GM23338 (cell line): Measurements from ENCODE around the gene SORCS2. TPM values are rescaled to one million over a fixed set of nuclear protein-coding genes. Genes with fewer than 3 reads are reported as not detected.
A peak's percentile ranks its signal among the peaks of the same experiment; 100 is the strongest.

Experiments used
- ATAC-seq: fragments of 200-7000 bp; cut with Tn5 transposase; 3 replicates; pipeline ENCODE4 v1.9.1; 2020
- DNase-seq: peaks from one replicate; pipeline ENCODE4 v3.0.0-alpha.2; 2015; ENCODE audit warnings: low spot score
- H2AFZ ChIP-seq: fragments of 200-600 bp; sonication (generic); 2 replicates; pipeline ENCODE4 v1.8.0; 2016; ENCODE audit warnings: antibody characterized with exemption, mild to moderate bottlenecking, moderate library complexity
- H3F3A ChIP-seq: fragments of 200-600 bp; sonication (generic); replicated peaks from 2 replicates; pipeline ENCODE4 v1.8.0; 2017; ENCODE audit warnings: antibody characterized with exemption, mixed run types, low read depth
- H3K27ac ChIP-seq: fragments of 200-600 bp; sonication (generic); 2 replicates; pipeline ENCODE4 v1.6.1; 2016; ENCODE audit warnings: low read depth
- H3K27me3 ChIP-seq: fragments of 200-600 bp; sonication (generic); 2 replicates; pipeline ENCODE4 v1.8.0; 2016; ENCODE audit warnings: mild to moderate bottlenecking, mixed run types, moderate library complexity; ENCODE audit not compliant: insufficient read depth
- H3K36me3 ChIP-seq: fragments of 200-600 bp; sonication (generic); 2 replicates; pipeline ENCODE4 v1.8.0; 2016; ENCODE audit warnings: mild to moderate bottlenecking; ENCODE audit not compliant: insufficient read depth
- H3K4me1 ChIP-seq: fragments of 200-600 bp; sonication (generic); 2 replicates; pipeline ENCODE4 v1.8.0; 2016; ENCODE audit warnings: mild to moderate bottlenecking, moderate library complexity; ENCODE audit not compliant: insufficient read depth
- H3K4me2 ChIP-seq: fragments of 200-600 bp; sonication (generic); 2 replicates; pipeline ENCODE4 v1.7.1; 2017; ENCODE audit warnings: mixed run types
- H3K4me3 ChIP-seq: fragments of 200-600 bp; sonication (generic); 2 replicates; pipeline ENCODE4 v1.6.1; 2016; ENCODE audit warnings: mixed run types
- H3K79me2 ChIP-seq: fragments of 200-600 bp; sonication (generic); replicated peaks from 2 replicates; pipeline ENCODE4 v1.8.0; 2017; ENCODE audit warnings: mild to moderate bottlenecking; ENCODE audit not compliant: insufficient read depth
- H3K9me2 ChIP-seq: fragments of 200-600 bp; sonication (generic); 2 replicates; pipeline ENCODE4 v1.8.0; 2017; ENCODE audit not compliant: insufficient read depth
- H4K20me1 ChIP-seq: fragments of 200-600 bp; sonication (generic); replicated peaks from 2 replicates; pipeline ENCODE4 v1.8.0; 2017; ENCODE audit warnings: mild to moderate bottlenecking; ENCODE audit not compliant: insufficient read depth
- H3K27ac Mint-ChIP-seq: 2 replicates; pipeline ENCODE4 v1.8.0; 2020; ENCODE audit warnings: inconsistent platforms, mild to moderate bottlenecking, moderate library complexity, mixed read lengths
- H3K27me3 Mint-ChIP-seq: 3 replicates; pipeline ENCODE4 v1.8.0; 2022; ENCODE audit warnings: low read depth, mild to moderate bottlenecking, moderate library complexity, mixed read lengths, inconsistent platforms; ENCODE audit not compliant: insufficient read depth, poor library complexity
- H3K36me3 Mint-ChIP-seq: 3 replicates; pipeline ENCODE4 v1.8.0; 2021; ENCODE audit warnings: low read depth, mild to moderate bottlenecking, inconsistent platforms, moderate library complexity, mixed read lengths
- H3K4me1 Mint-ChIP-seq: 3 replicates; pipeline ENCODE4 v1.8.0; 2020; ENCODE audit warnings: mild to moderate bottlenecking, inconsistent platforms, mixed read lengths
- H3K4me3 Mint-ChIP-seq: 3 replicates; pipeline ENCODE4 v1.8.0; 2021; ENCODE audit warnings: moderate library complexity, mild to moderate bottlenecking, inconsistent platforms, mixed read lengths
- H3K9me3 Mint-ChIP-seq: 3 replicates; pipeline ENCODE4 v1.8.0; 2020; ENCODE audit warnings: moderate library complexity, mild to moderate bottlenecking, inconsistent platforms, mixed read lengths
- CREB1 ChIP-seq: fragments of 250-450 bp; sonication (Bioruptor Pico); IDR thresholded peaks from 2 replicates; pipeline ENCODE4 v1.5.0; 2020; ENCODE audit warnings: low read depth, mild to moderate bottlenecking, moderate library complexity
- CTCF ChIP-seq, 2 experiments: fragments of 200-600 bp in 1 of 2; sonication (generic) in 1 of 2; conservative IDR thresholded peaks; 2 replicates each; pipeline versions ENCODE4 v1.5.1 to v1.6.1; 2016 to 2017; ENCODE audit warnings: antibody characterized with exemption in 2 of 2, low read depth in 2 of 2, mild to moderate bottlenecking in 2 of 2, moderate library complexity in 1 of 2
- ETS1 ChIP-seq: IDR thresholded peaks from 2 replicates; pipeline ENCODE4 v1.6.1; 2016; ENCODE audit warnings: antibody characterized with exemption
- EZH2phosphoT487 ChIP-seq: fragments of 200-600 bp; sonication (generic); IDR thresholded peaks from one replicate; pipeline ENCODE4 v1.8.1; 2018; ENCODE audit warnings: antibody characterized with exemption; ENCODE audit not compliant: unreplicated experiment
- NANOG ChIP-seq: IDR thresholded peaks from 2 replicates; pipeline ENCODE4 v1.6.1; 2016; ENCODE audit warnings: antibody characterized with exemption, borderline replicate concordance
- POLR2AphosphoS5 ChIP-seq: IDR thresholded peaks from 2 replicates; pipeline ENCODE4 v1.6.1; 2016; ENCODE audit warnings: antibody characterized with exemption, low read depth
- REST ChIP-seq: IDR thresholded peaks from one replicate; pipeline ENCODE4 v1.6.1; 2018; ENCODE audit warnings: antibody characterized with exemption; ENCODE audit not compliant: unreplicated experiment
- STAT1 ChIP-seq: IDR thresholded peaks from one replicate; pipeline ENCODE4 v1.6.1; 2016; ENCODE audit warnings: antibody characterized with exemption; ENCODE audit not compliant: unreplicated experiment
- ZNF114 ChIP-seq: fragments of 250-450 bp; sonication (Bioruptor Pico); IDR thresholded peaks from 2 replicates; pipeline ENCODE4 v1.5.0; 2020; ENCODE audit warnings: mild to moderate bottlenecking, moderate library complexity
- polyA plus RNA-seq: library from polyadenylated mRNA; unstranded; fragments of >200 nt; fragmentation: Nextera tagmentation; extraction: Ambion mirVana; gene quantifications from 2 replicates; pipeline ENCODE4 v1.2.1, GENCODE V29; 2016
- total RNA-seq: library from RNA; depleted of rRNA; stranded (reverse); fragments of >200 nt; shearing (Covaris generic); gene quantifications from 2 replicates; pipeline ENCODE4 v1.2.3, GENCODE V29; 2014

The SORCS2 gene
- total and polyA plus RNA-seq, 2 experiments from 2014 or later: 0.47 to 2.4 TPM

- Mint-ChIP-seq H3K4me3 (no peak overlapping the region), H3K27ac (no peak overlapping the region), H3K27me3 (peaks cover 16% of the 10 kb centered on the region), H3K9me3 (no peaks in the 10 kb centered on the region), H3K36me3 (no peaks in the 10 kb centered on the region), H3K4me1 (peaks cover 7% of the 10 kb centered on the region)
- no peak for TF ChIP-seq CTCF (conservative IDR thresholded peaks at IDR 0.05; ENCODE audit: low read depth in 2 of 2)
- no peak for TF ChIP-seq CREB1 (CRISPR knock-in tag)
- no peak for DNase-seq
- no peaks in the 10 kb centered on the region for H3K79me2 ChIP-seq
- H3K4me3 ChIP-seq: no peak overlapping the region
- no peaks in the 10 kb centered on the region for H3K4me1 ChIP-seq
- no peaks in the 10 kb centered on the region for H3K27me3 ChIP-seq
- no peak overlapping the region for H3K4me2 ChIP-seq
- H3K36me3 ChIP-seq: no peaks in the 10 kb centered on the region
- no peaks in the 10 kb centered on the region for H3F3A ChIP-seq
- no peak overlapping the region for H3K27ac ChIP-seq
- ATAC-seq: no peak
- H2AFZ ChIP-seq: no peak overlapping the region
- no peaks in the 10 kb centered on the region for H3K9me2 ChIP-seq
- no peaks in the 10 kb centered on the region for H4K20me1 ChIP-seq
Observed at GRCh38 chr4:7370038-7370437, 177.7 kb downstream of the SORCS2 start.

DNA sequence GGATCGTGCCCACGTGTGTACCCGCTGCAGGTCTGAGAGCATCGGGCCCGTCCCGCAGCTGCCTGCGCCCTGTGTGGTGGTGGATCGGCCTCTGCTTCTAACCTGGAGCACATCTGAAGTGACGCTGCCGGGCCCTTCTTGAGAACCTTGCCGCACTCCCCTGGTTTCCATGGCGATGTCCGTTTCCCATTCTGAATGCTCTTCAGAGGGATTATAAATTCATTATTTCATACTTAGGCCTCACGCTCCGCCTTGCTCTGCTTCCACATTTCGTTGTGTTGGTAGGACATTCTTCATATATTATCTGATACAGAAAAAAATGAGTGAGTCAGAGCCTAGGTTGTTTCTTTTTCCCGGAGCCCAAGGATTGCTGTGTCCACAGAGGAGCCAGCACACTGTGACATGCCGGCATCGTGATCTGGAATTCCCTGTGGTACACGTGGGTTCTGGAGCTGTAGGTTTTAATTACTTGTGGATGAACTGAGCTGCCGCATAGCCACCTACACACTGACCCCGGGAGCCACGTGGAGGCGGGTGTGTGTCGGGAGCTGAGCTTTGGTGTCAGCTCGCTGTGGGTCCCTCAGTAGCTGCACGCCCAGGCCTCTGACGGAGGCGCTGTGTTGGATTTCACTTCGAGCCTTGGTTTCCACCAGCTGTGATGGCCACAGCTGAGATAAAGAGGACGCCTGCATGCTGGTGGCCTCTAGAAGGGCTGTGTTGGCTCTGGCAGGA lies 179.0 kb downstream of the SORCS2 start:
- H3K27me3 ChIP-seq: no peaks in the 10 kb centered on the region
- ATAC-seq: no peak; the same call in 2 of the 3 replicates
- Mint-ChIP-seq H3K9me3 (no peaks in the 10 kb centered on the region), H3K36me3 (no peaks in the 10 kb centered on the region), H3K27me3 (peaks cover 16% of the 10 kb centered on the region), H3K27ac (peak overlapping the region; percentile 43; the same call in 1 of the 2 replicates), H3K4me1 (peaks cover 5% of the 10 kb centered on the region), H3K4me3 (no peak overlapping the region)
- no peaks in the 10 kb centered on the region for H3K36me3 ChIP-seq
- H3K4me3 ChIP-seq: no peak overlapping the region
- H3K4me2 ChIP-seq: no peak overlapping the region
- H3K27ac ChIP-seq: no peak overlapping the region
- H3K79me2 ChIP-seq: no peaks in the 10 kb centered on the region
- no peaks in the 10 kb centered on the region for H3F3A ChIP-seq
- no peaks in the 10 kb centered on the region for H3K4me1 ChIP-seq
- no peaks in the 10 kb centered on the region for H3K9me2 ChIP-seq
- no peaks in the 10 kb centered on the region for H4K20me1 ChIP-seq
- TF ChIP-seq EZH2phosphoT487 (no peak), CREB1 (CRISPR knock-in tag) (no peak)
- DNase-seq: peak; percentile 21
- H2AFZ ChIP-seq: no peak overlapping the region

DNA sequence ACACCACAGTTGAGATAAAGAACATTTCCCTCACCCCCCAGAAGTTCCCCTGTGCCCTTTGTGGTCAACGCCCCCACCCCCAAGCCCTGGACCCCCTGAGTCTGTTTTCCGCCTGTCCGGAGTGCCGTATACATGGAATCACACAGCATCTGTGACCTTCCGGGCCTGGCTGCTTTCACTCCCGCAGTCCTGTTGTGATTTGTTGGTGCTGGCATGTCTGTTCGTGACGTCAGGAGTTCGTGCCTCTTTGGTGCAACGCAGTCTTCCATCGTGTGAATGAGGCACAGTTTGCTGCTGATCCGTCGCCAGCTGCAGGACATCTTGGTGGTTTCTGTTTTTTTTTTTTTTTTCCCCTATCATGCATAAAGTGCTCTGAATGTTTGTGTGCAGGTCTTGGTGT lies 180.3 kb downstream of the SORCS2 start:
- no peak overlapping the region for H3K4me3 Mint-ChIP-seq
- no peaks in the 10 kb centered on the region; the same call in 2 of the 3 replicates for H3K9me3 Mint-ChIP-seq
- TF ChIP-seq ETS1 (no peak), NANOG (no peak), REST (no peak), ZNF114 (CRISPR knock-in tag) (no peak), POLR2AphosphoS5 (no peak), CTCF (conservative IDR thresholded peaks at IDR 0.05; ENCODE audit: low read depth in 2 of 2) (no peak), STAT1 (no peak), CREB1 (CRISPR knock-in tag) (no peak)
- no peak for ATAC-seq
- H3K4me3 ChIP-seq: no peak overlapping the region
- H3K36me3 Mint-ChIP-seq: no peaks in the 10 kb centered on the region
- H3K27me3 Mint-ChIP-seq: peaks cover 14% of the 10 kb centered on the region
- no peaks in the 10 kb centered on the region for H3K27me3 ChIP-seq
- H3K4me1 Mint-ChIP-seq: no peaks in the 10 kb centered on the region
- DNase-seq: no peak
- H3K79me2 ChIP-seq: no peaks in the 10 kb centered on the region
- H3F3A ChIP-seq: no peaks in the 10 kb centered on the region
- H3K9me2 ChIP-seq: no peaks in the 10 kb centered on the region
- no peak overlapping the region; the same call in 1 of the 2 replicates for H3K27ac Mint-ChIP-seq
- no peaks in the 10 kb centered on the region for H3K36me3 ChIP-seq
- no peak overlapping the region for H2AFZ ChIP-seq
- no peak overlapping the region for H3K27ac ChIP-seq
- no peaks in the 10 kb centered on the region for H4K20me1 ChIP-seq
- no peaks in the 10 kb centered on the region for H3K4me1 ChIP-seq
- no peak overlapping the region for H3K4me2 ChIP-seq
